H1 (cell line): ENCODE data around the gene PLXNB1. TPM values are rescaled to one million over a fixed set of nuclear protein-coding genes. Genes with fewer than 3 reads are reported as not detected.

Source experiments
- CTCF ChIA-PET: fragments of 300-600 bp; sonication (Branson Sonifier 250); formaldehyde crosslinking; loops from one replicate; lab custom pipeline; 2021; ENCODE audit not compliant: partially characterized antibody; lab: Charles Lee
- POLR2A ChIA-PET: fragments of 300-600 bp; sonication (Branson Sonifier 250); formaldehyde crosslinking; loops from one replicate; lab custom pipeline; 2021; ENCODE audit warnings: inconsistent platforms; ENCODE audit not compliant: partially characterized antibody; lab: Charles Lee
- DNase-seq, 2 experiments: peaks; one replicate each; pipeline versions ENCODE4 v3.0.0 to v3.0.0-alpha.2; 2010 to 2022; ENCODE audit warnings: low spot score in 2 of 2, low read depth in 1 of 2, mixed read lengths in 1 of 2
- FAIRE-seq: peaks from 2 replicates; lab custom pipeline; 2011; peaks lifted over from hg19 to GRCh38; lab: Jason Lieb, UNC
- H2AFZ ChIP-seq: 2 replicates; pipeline ENCODE4 v1.8.1; 2012; ENCODE audit warnings: low read length, inconsistent platforms
- H2AK5ac ChIP-seq: 2 replicates; pipeline ENCODE4 v1.6.1; 2013; ENCODE audit warnings: low read depth, low read length
- H2BK120ac ChIP-seq: replicated peaks from 2 replicates; pipeline ENCODE3; 2013; ENCODE audit warnings: low read depth, low read length, inconsistent platforms
- H2BK12ac ChIP-seq: 2 replicates; pipeline ENCODE4 v1.6.1; 2013; ENCODE audit warnings: low read depth, low read length
- H2BK15ac ChIP-seq: 2 replicates; pipeline ENCODE4 v1.6.1; 2013; ENCODE audit warnings: low read length
- H2BK20ac ChIP-seq: 2 replicates; pipeline ENCODE4 v1.6.1; 2013; ENCODE audit warnings: low read length
- H2BK5ac ChIP-seq: 2 replicates; pipeline ENCODE4 v1.6.1; 2013; ENCODE audit warnings: low read depth, low read length
- H3K14ac ChIP-seq: 2 replicates; pipeline ENCODE4 v1.6.1; 2013; ENCODE audit warnings: inconsistent platforms; ENCODE audit not compliant: insufficient read length
- H3K18ac ChIP-seq: 2 replicates; pipeline ENCODE4 v1.6.1; 2013; ENCODE audit warnings: low read length; ENCODE audit errors: extremely low read depth
- H3K23ac ChIP-seq: 2 replicates; pipeline ENCODE4 v1.6.1; 2013; ENCODE audit warnings: inconsistent platforms; ENCODE audit not compliant: insufficient read length
- H3K23me2 ChIP-seq: 2 replicates; pipeline ENCODE4 v1.6.1; 2013; ENCODE audit warnings: low read depth, low read length
- H3K27ac ChIP-seq: 2 replicates; pipeline ENCODE4 v1.6.1; 2011; ENCODE audit warnings: low read depth, low read length, inconsistent platforms
- H3K27me3 ChIP-seq, 4 experiments: replicated peaks in 1 of 4; 1 replicate in 1 of 4; 2 replicates in 3 of 4; pipeline versions ENCODE4 v1.6.1 to v1.8.1; 2011 to 2013; ENCODE audit warnings: low read length in 3 of 4, mild to moderate bottlenecking in 3 of 4, inconsistent platforms in 2 of 4, mixed read lengths in 2 of 4, moderate library complexity in 1 of 4; ENCODE audit not compliant: control insufficient read depth in 3 of 4, insufficient read depth in 3 of 4; ENCODE audit errors: extremely low read depth in 1 of 4
- H3K36me3 ChIP-seq, 4 experiments: 2 replicates each; pipeline versions ENCODE4 v1.6.1 to v1.8.1; 2011 to 2013; ENCODE audit warnings: mild to moderate bottlenecking in 4 of 4, low read length in 3 of 4, moderate library complexity in 2 of 4, control low read depth in 1 of 4, inconsistent platforms in 1 of 4; ENCODE audit not compliant: insufficient read depth in 4 of 4, control insufficient read depth in 2 of 4
- H3K4ac ChIP-seq: replicated peaks from 2 replicates; pipeline ENCODE3; 2013; ENCODE audit warnings: low read length, low read depth, mixed read lengths, inconsistent platforms; ENCODE audit not compliant: insufficient read length
- H3K4me1 ChIP-seq, 4 experiments: replicated peaks in 1 of 4; 1 replicate in 1 of 4; 2 replicates in 3 of 4; pipeline versions ENCODE4 v1.6.1 to v1.8.1; 2011 to 2013; ENCODE audit warnings: low read length in 3 of 4, inconsistent platforms in 2 of 4, mixed read lengths in 1 of 4; ENCODE audit not compliant: insufficient read depth in 4 of 4, control insufficient read depth in 3 of 4
- H3K4me2 ChIP-seq, 2 experiments: 2 replicates each; pipeline versions ENCODE4 v1.6.1 to v1.8.1; 2011 to 2013; ENCODE audit warnings: low read depth in 2 of 2, low read length in 2 of 2, control low read depth in 1 of 2, inconsistent platforms in 1 of 2, mild to moderate bottlenecking in 1 of 2; ENCODE audit not compliant: insufficient read depth in 1 of 2
- H3K4me3 ChIP-seq, 4 experiments: fragments of 200-600, 300-600 bp in 1 of 4; sonication (generic), shearing (Covaris generic), sonication (Bioruptor Twin) in 1 of 4; 2 replicates each; pipeline versions ENCODE4 v1.5.1 to v1.8.1; 2011 to 2016; ENCODE audit warnings: low read length in 4 of 4, low read depth in 3 of 4, control low read depth in 2 of 4, inconsistent platforms in 2 of 4, mild to moderate bottlenecking in 2 of 4, mixed read lengths in 1 of 4, moderate library complexity in 1 of 4; ENCODE audit not compliant: insufficient read depth in 2 of 4; ENCODE audit errors: extremely low read depth in 1 of 4
- H3K56ac ChIP-seq: replicated peaks from 2 replicates; pipeline ENCODE3; 2013; ENCODE audit warnings: low read depth, mild to moderate bottlenecking, mixed read lengths, low read length, inconsistent platforms; ENCODE audit not compliant: insufficient read length
- H3K79me1 ChIP-seq: 2 replicates; pipeline ENCODE4 v1.6.1; 2013; ENCODE audit warnings: low read depth, low read length, control low read depth
- H3K79me2 ChIP-seq, 2 experiments: 2 replicates each; pipeline versions ENCODE4 v1.6.1 to v1.8.1; 2012 to 2013; ENCODE audit warnings: low read length in 2 of 2, mild to moderate bottlenecking in 2 of 2, inconsistent platforms in 1 of 2; ENCODE audit not compliant: insufficient read depth in 2 of 2, control insufficient read depth in 1 of 2
- H3K9ac ChIP-seq, 4 experiments: replicated peaks in 1 of 4; 1 replicate in 1 of 4; 2 replicates in 3 of 4; pipeline versions ENCODE4 v1.6.1 to v1.8.1; 2011 to 2013; ENCODE audit warnings: low read depth in 3 of 4, low read length in 3 of 4, control low read depth in 2 of 4, mild to moderate bottlenecking in 2 of 4, moderate library complexity in 2 of 4, inconsistent platforms in 1 of 4; ENCODE audit errors: extremely low read depth in 1 of 4
- H3K9me3 ChIP-seq, 2 experiments: 2 replicates each; pipeline versions ENCODE4 v1.6.1 to v1.8.1; 2012 to 2013; ENCODE audit warnings: mild to moderate bottlenecking in 2 of 2, moderate library complexity in 2 of 2, control low read depth in 1 of 2, inconsistent platforms in 1 of 2, low read depth in 1 of 2, low read length in 1 of 2, mixed read lengths in 1 of 2; ENCODE audit not compliant: insufficient read depth in 2 of 2
- H4K20me1 ChIP-seq, 2 experiments: replicated peaks in 1 of 2; 2 replicates each; pipeline versions ENCODE3 to v1.8.1; 2011 to 2013; ENCODE audit warnings: inconsistent platforms in 2 of 2, low read length in 2 of 2, mild to moderate bottlenecking in 1 of 2; ENCODE audit not compliant: insufficient read depth in 2 of 2, control insufficient read depth in 1 of 2
- H4K5ac ChIP-seq: 2 replicates; pipeline ENCODE4 v1.6.1; 2013; ENCODE audit warnings: low read length, low read depth, mixed read lengths, inconsistent platforms; ENCODE audit not compliant: insufficient read length
- H4K8ac ChIP-seq: 2 replicates; pipeline ENCODE4 v1.8.0; 2013; ENCODE audit warnings: mild to moderate bottlenecking, moderate library complexity, low read length, inconsistent platforms; ENCODE audit not compliant: insufficient read depth; ENCODE audit errors: extremely low read depth
- H4K91ac ChIP-seq: replicated peaks from 2 replicates; pipeline ENCODE3; 2013; ENCODE audit warnings: low read length, mixed read lengths, inconsistent platforms; ENCODE audit not compliant: insufficient read length
- ASH2L ChIP-seq: fragments of 200-600, 300-600 bp; sonication (generic); IDR thresholded peaks from one replicate; pipeline ENCODE4 v1.7.1; 2017; ENCODE audit warnings: low read length
- CREB1 ChIP-seq: IDR thresholded peaks from 2 replicates; pipeline ENCODE4 v1.6.1; 2012; ENCODE audit warnings: inconsistent platforms
- WGBS, 2 experiments: shearing (Covaris generic) in 1 of 2; methylation state at CpG; one replicate each; pipeline versions ENCODE4 v1.1.6 to v1.1.7; 2013 to 2015; ENCODE audit warnings: low lambda C conversion rate in 2 of 2, mixed read lengths in 2 of 2, inconsistent platforms in 1 of 2, low coverage in 1 of 2, missing lambda C conversion rate in 1 of 2; ENCODE audit not compliant: insufficient replicate concordance in 2 of 2, insufficient coverage in 1 of 2, insufficient read length in 1 of 2; ENCODE audit errors: extremely low coverage in 1 of 2, missing lambda C conversion rate in 1 of 2; 5-methylcytosine and 5-hydroxymethylcytosine counted together
- polyA plus RNA-seq, 7 experiments: library from polyadenylated mRNA; depleted of rRNA in 3 of 7; stranded (reverse) in 5 of 7; unstranded in 2 of 7; fragments of >200 nt in 5 of 7; fragments of 200-250 nt in 2 of 7; gene quantifications; 1 replicate in 5 of 7; 2 replicates in 1 of 7; 4 replicates in 1 of 7; pipeline versions ENCODE4 v1.2.1 to v1.2.3, GENCODE V29; 2011 to 2013; ENCODE audit warnings: missing spikeins in 2 of 7, mixed read lengths in 2 of 7
- total RNA-seq: library from RNA; stranded (reverse); fragmentation: NEBNext Ultra II Directional; extraction: Animal tissue kit (Norgen Biotek cat#: 25700); gene quantifications from 2 replicates; pipeline ENCODE4 v1.2.1, GENCODE V29; 2021

PLXNB1 gene
- total and polyA plus RNA-seq, 2 of the 8 experiments (the other 6 are each of a cell fraction or from before 2014, with no cell fraction given) = 109 to 114 TPM

- Histone ChIP-seq H3K27me3 (peaks cover 0 to 2% (median 0%) of the 10 kb centered on the region in 4 experiments; a peak in 1 of 7 replicates), H4K20me1 (no peaks in the 10 kb centered on the region), H3K4me2 (no peak overlapping the region), H4K5ac (no peak overlapping the region), H3K79me1 (no peaks in the 10 kb centered on the region), H3K9me3 (no peaks in the 10 kb centered on the region), H2AK5ac (no peak overlapping the region), H3K4ac (no peak overlapping the region), H3K4me1 (no peaks in the 10 kb centered on the region), H2BK12ac (no peak overlapping the region), H3K4me3 (no peak overlapping the region), H4K91ac (no peak overlapping the region), H3K79me2 (no peaks in the 10 kb centered on the region), H2BK20ac (no peak overlapping the region), H3K36me3 (no peaks in the 10 kb centered on the region), H3K23ac (no peak overlapping the region), H3K9ac (no peak overlapping the region), H3K27ac (no peak overlapping the region), H2BK5ac (no peak overlapping the region), H2AFZ (no peak overlapping the region), H2BK120ac (no peak overlapping the region), H3K56ac (no peak overlapping the region), H4K8ac (no peak overlapping the region), H2BK15ac (no peak overlapping the region), H3K23me2 (no peaks in the 10 kb centered on the region), H3K14ac (no peak overlapping the region), H3K18ac (no peak overlapping the region)
- WGBS, 2 experiments = 96% methylated on average over 4 of the region's 4 CpGs; no CpG with 5 or more reads in 1 of the 2 experiments
- DNase-seq (no peak), FAIRE-seq (no peak)
- POLR2A ChIA-PET = no interaction called here
- CTCF ChIA-PET = no interaction called here
- TF ChIP-seq ASH2L (no peak), CREB1 (no peak)
These were observed 75.9 kb downstream of the PLXNB1 start for GRCh38 chr3:48353987-48354386.
